ENCODE results near the gene CORIN.

The CORIN gene

DNA sequence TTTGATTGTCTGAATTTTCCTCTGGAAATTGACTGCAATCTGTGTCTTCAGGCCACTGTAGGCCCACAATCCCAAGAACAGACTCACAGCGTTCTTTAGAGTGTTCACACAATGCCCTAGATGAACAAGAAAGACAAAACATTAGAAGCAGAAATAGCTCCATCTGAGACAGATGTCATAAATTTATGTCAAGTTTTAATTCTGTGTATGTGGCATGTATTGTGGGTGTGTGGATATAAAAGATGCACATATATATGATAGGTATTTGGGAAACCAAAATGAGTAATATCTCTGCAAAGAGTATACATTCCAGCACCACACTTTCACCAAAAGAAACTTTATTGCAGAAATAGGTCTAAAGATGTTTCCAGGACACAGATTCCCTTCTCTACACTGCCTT lies 176.1 kb downstream of the CORIN start:
- no peaks in the 10 kb centered on the region for H3K36me3 ChIP-seq (ENCODE audit: low read depth)
- no peaks in the 10 kb centered on the region for H3K4me1 ChIP-seq (ENCODE audit: insufficient read depth, poor library complexity, severe bottlenecking)
- H3K27ac ChIP-seq (ENCODE audit: poor library complexity, severe bottlenecking), result no peak overlapping the region
- DNase-seq (ENCODE audit: low spot score), result no peak
- TF ChIP-seq, protein P1, sequence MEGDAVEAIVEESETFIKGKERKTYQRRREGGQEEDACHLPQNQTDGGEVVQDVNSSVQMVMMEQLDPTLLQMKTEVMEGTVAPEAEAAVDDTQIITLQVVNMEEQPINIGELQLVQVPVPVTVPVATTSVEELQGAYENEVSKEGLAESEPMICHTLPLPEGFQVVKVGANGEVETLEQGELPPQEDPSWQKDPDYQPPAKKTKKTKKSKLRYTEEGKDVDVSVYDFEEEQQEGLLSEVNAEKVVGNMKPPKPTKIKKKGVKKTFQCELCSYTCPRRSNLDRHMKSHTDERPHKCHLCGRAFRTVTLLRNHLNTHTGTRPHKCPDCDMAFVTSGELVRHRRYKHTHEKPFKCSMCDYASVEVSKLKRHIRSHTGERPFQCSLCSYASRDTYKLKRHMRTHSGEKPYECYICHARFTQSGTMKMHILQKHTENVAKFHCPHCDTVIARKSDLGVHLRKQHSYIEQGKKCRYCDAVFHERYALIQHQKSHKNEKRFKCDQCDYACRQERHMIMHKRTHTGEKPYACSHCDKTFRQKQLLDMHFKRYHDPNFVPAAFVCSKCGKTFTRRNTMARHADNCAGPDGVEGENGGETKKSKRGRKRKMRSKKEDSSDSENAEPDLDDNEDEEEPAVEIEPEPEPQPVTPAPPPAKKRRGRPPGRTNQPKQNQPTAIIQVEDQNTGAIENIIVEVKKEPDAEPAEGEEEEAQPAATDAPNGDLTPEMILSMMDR (IDR thresholded peaks at IDR 0.05; ENCODE audit: poor library complexity, severe bottlenecking), result no peak
- H3K4me3 ChIP-seq (ENCODE audit: severe bottlenecking), result no peak overlapping the region
- no peaks in the 10 kb centered on the region for H3K27me3 ChIP-seq (ENCODE audit: insufficient read depth, poor library complexity, severe bottlenecking)
- no peak for ATAC-seq (ENCODE audit: low read depth)
- no peaks in the 10 kb centered on the region for H3K9me3 ChIP-seq (ENCODE audit: severe bottlenecking)

DNA sequence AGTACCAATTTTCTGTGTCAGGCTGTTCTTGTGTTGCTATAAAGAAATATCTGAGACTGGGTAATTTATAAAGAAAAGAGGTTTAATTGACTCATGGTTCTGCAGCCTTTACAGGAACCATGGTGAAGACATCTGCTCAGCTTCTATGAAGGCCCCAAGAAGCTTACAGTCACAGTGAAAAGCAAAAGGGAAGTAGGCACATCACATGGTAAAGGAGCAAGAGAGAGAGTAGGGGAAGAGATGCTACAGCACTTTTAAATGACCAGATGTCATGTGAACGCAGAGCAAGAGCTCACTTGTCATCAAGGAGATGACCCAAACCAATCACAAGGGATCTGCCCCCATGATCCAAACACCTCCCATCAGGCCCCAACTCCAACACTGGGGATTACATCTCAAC lies 178.5 kb downstream of the CORIN start:
- no peak for ATAC-seq (ENCODE audit: low read depth)
- Histone ChIP-seq H3K27ac (ENCODE audit: poor library complexity, severe bottlenecking) (no peak overlapping the region), H3K4me1 (ENCODE audit: insufficient read depth, poor library complexity, severe bottlenecking) (no peaks in the 10 kb centered on the region), H3K27me3 (ENCODE audit: insufficient read depth, poor library complexity, severe bottlenecking) (no peaks in the 10 kb centered on the region), H3K9me3 (ENCODE audit: severe bottlenecking) (no peaks in the 10 kb centered on the region), H3K4me3 (ENCODE audit: severe bottlenecking) (no peak overlapping the region), H3K36me3 (ENCODE audit: low read depth) (no peaks in the 10 kb centered on the region)
- DNase-seq (ENCODE audit: low spot score), result no peak
- TF ChIP-seq, protein P1 (IDR thresholded peaks at IDR 0.05; ENCODE audit: poor library complexity, severe bottlenecking), result no peak

DNA sequence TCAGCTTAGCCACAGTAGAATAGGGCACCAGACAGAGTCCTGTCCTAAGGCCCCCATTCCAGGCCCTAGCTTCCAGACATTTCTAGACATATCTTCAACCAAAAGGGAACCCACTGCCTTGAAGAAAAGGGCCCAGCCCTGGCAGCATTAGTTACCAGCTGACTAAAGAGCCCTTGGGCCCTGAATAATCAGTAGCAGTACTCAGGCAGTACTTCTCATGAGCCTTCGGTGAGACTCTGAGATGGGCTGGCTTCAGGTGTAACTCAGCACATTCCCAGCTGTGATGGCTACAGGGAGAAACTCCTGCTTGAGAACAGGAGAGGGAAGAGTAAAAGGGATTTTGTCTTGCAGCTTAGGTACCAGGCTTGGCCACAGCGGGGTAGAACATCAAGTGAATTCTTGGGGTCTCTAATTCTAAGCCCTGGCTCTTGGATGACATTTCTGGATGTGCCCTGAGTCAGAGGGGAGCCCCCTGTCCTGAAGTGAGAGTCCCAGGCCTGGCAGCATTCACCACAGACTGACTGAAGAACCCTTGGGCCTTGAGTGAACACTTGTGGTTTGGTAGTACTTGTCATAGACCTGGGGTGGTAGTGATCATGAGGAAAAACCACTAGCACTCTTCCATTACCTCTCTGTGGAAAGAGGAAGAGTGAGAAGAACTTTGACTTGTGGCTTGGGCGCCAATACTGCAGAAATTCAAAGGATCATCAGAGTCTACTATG lies 182.7 kb downstream of the CORIN start:
- no peaks in the 10 kb centered on the region for H3K4me1 ChIP-seq (ENCODE audit: insufficient read depth, poor library complexity, severe bottlenecking)
- no peaks in the 10 kb centered on the region for H3K9me3 ChIP-seq (ENCODE audit: severe bottlenecking)
- H3K27ac ChIP-seq (ENCODE audit: poor library complexity, severe bottlenecking), result no peak overlapping the region
- DNase-seq (ENCODE audit: low spot score), result no peak
- ATAC-seq (ENCODE audit: low read depth), result no peak
- H3K36me3 ChIP-seq (ENCODE audit: low read depth), result no peaks in the 10 kb centered on the region
- no peak overlapping the region for H3K4me3 ChIP-seq (ENCODE audit: severe bottlenecking)
- TF ChIP-seq, protein P1 (IDR thresholded peaks at IDR 0.05; ENCODE audit: poor library complexity, severe bottlenecking), result no peak
- peaks cover 11% of the 10 kb centered on the region for H3K27me3 ChIP-seq (ENCODE audit: insufficient read depth, poor library complexity, severe bottlenecking)

DNA sequence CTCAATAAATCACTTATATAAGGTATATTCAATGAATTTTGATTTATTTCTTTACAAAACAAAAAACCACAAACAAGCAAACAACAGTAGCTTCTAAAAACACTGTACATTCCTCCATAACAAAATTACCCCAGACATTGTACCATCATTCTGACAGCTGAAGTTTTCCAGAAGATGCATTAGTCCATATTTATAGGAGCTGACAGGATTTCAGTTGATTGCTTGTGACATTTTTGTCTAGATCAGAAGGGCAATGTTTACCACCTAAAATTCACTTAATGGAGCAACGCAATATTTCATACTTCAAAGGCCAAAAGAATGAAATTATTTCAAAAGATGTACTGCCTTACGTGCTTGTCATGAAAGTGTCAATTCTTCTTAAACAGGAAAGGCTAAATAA lies 185.8 kb downstream of the CORIN start:
- ATAC-seq (ENCODE audit: low read depth), result no peak
- no peak overlapping the region for H3K4me3 ChIP-seq (ENCODE audit: severe bottlenecking)
- TF ChIP-seq, protein P1 (IDR thresholded peaks at IDR 0.05; ENCODE audit: poor library complexity, severe bottlenecking), result no peak
- H3K9me3 ChIP-seq (ENCODE audit: severe bottlenecking), result no peaks in the 10 kb centered on the region
- H3K27ac ChIP-seq (ENCODE audit: poor library complexity, severe bottlenecking), result no peak overlapping the region
- peaks cover 19% of the 10 kb centered on the region for H3K27me3 ChIP-seq (ENCODE audit: insufficient read depth, poor library complexity, severe bottlenecking)
- H3K4me1 ChIP-seq (ENCODE audit: insufficient read depth, poor library complexity, severe bottlenecking), result no peaks in the 10 kb centered on the region
- DNase-seq (ENCODE audit: low spot score), result no peak
- H3K36me3 ChIP-seq (ENCODE audit: low read depth), result no peaks in the 10 kb centered on the region

DNA sequence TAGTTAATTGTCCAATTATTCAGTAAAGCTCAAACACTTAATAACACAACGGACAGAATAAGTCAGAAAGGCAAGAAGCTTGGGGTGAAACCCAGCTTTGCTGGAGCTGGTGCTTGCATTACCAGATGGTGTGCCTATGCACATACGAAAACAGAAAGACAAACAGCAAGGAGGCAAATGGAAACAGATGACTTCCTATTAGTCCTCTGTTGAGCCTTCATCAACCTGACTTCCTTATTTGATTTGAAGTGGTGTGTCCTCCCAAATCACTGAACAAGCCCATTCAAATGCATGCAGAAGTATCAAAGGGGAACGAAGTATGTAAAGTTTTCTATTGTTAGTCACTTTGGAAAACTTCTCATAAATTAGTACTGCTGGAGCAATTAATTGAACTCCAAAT lies 186.6 kb downstream of the CORIN start:
- H3K4me1 ChIP-seq (ENCODE audit: insufficient read depth, poor library complexity, severe bottlenecking), result no peaks in the 10 kb centered on the region
- no peak overlapping the region for H3K4me3 ChIP-seq (ENCODE audit: severe bottlenecking)
- H3K9me3 ChIP-seq (ENCODE audit: severe bottlenecking), result no peaks in the 10 kb centered on the region
- no peak overlapping the region for H3K27ac ChIP-seq (ENCODE audit: poor library complexity, severe bottlenecking)
- no peaks in the 10 kb centered on the region for H3K36me3 ChIP-seq (ENCODE audit: low read depth)
- no peak for DNase-seq (ENCODE audit: low spot score)
- H3K27me3 ChIP-seq (ENCODE audit: insufficient read depth, poor library complexity, severe bottlenecking), result peaks cover 19% of the 10 kb centered on the region
- no peak for ATAC-seq (ENCODE audit: low read depth)
- TF ChIP-seq, protein P1 (IDR thresholded peaks at IDR 0.05; ENCODE audit: poor library complexity, severe bottlenecking), result no peak

Data from RWPE2 (cell line).